HepG2 (cell line): Measurements from ENCODE around the gene CNOT10. TPM values are rescaled to one million over a fixed set of nuclear protein-coding genes. Genes with fewer than 3 reads are reported as not detected.

Source experiments
- AGO2 ChIP-seq: fragments of 200-400 bp; formaldehyde crosslinking; optimal IDR thresholded peaks from 2 replicates; pipeline ENCODE3; 2017; ENCODE audit warnings: mild to moderate bottlenecking, low read depth, low read length, moderate library complexity
- ATAD3A ChIP-seq: sonication (generic); formaldehyde crosslinking; IDR thresholded peaks from 2 replicates; pipeline ENCODE4 v1.4.0; 2020; ENCODE audit warnings: missing genetic modification reagents
- ATF7 ChIP-seq, 2 experiments: fragments of 450-650 bp in 1 of 2; sonication (generic) in 1 of 2; formaldehyde crosslinking in 1 of 2; IDR thresholded peaks; 2 replicates each; pipeline versions ENCODE4 v1.4.0 to v1.6.1; 2016 to 2020; ENCODE audit warnings: antibody characterized with exemption in 1 of 2, mild to moderate bottlenecking in 1 of 2, missing genetic modification reagents in 1 of 2
- BCL6 ChIP-seq: IDR thresholded peaks from 2 replicates; pipeline ENCODE4 v1.6.1; 2016; ENCODE audit warnings: missing genetic modification reagents, missing compliant biosample characterization
- CBFB ChIP-seq: sonication (generic); formaldehyde crosslinking; IDR thresholded peaks from 2 replicates; pipeline ENCODE4 v1.4.0; 2020; ENCODE audit warnings: missing genetic modification reagents
- FOXA3 ChIP-seq: IDR thresholded peaks from 2 replicates; pipeline ENCODE4 v1.6.1; 2016; ENCODE audit warnings: missing genetic modification reagents, missing compliant biosample characterization
- FOXM1 ChIP-seq: sonication (generic); formaldehyde crosslinking; IDR thresholded peaks from 2 replicates; pipeline ENCODE4 v1.5.0; 2020; ENCODE audit warnings: missing genetic modification reagents
- HNRNPH1 ChIP-seq: fragments of 200-400 bp; formaldehyde crosslinking; optimal IDR thresholded peaks from 2 replicates; pipeline ENCODE3; 2017; ENCODE audit warnings: mild to moderate bottlenecking, low read depth, low read length
- MXD4 ChIP-seq: IDR thresholded peaks from 2 replicates; pipeline ENCODE4 v1.6.1; 2016; ENCODE audit warnings: mild to moderate bottlenecking, missing biosample characterization, missing genetic modification reagents
- NFYB ChIP-seq: sonication (generic); formaldehyde crosslinking; IDR thresholded peaks from 2 replicates; pipeline ENCODE4 v1.4.0; 2020; ENCODE audit warnings: missing genetic modification reagents
- POLR2A ChIP-seq, 2 experiments: IDR thresholded peaks; 2 replicates each; pipeline ENCODE4 v1.6.1; 2011; ENCODE audit warnings: low read depth in 2 of 2, low read length in 2 of 2, mild to moderate bottlenecking in 1 of 2, moderate library complexity in 1 of 2; ENCODE audit not compliant: insufficient read depth in 1 of 2
- RBFOX2 ChIP-seq: fragments of 200-400 bp; formaldehyde crosslinking; IDR thresholded peaks from 2 replicates; pipeline ENCODE4 v1.6.1; 2017; ENCODE audit warnings: low read depth, mild to moderate bottlenecking, low read length
- THAP11 ChIP-seq: IDR thresholded peaks from 2 replicates; pipeline ENCODE4 v1.6.1; 2016; ENCODE audit warnings: missing biosample characterization, missing genetic modification reagents
- ZBTB21 ChIP-seq: sonication (generic); formaldehyde crosslinking; IDR thresholded peaks from 2 replicates; pipeline ENCODE4 v1.4.0; 2020; ENCODE audit warnings: missing genetic modification reagents
- ZFP1 ChIP-seq: IDR thresholded peaks from 2 replicates; pipeline ENCODE4 v1.6.1; 2016
- ZFP36L1 ChIP-seq: sonication (generic); formaldehyde crosslinking; IDR thresholded peaks from 2 replicates; pipeline ENCODE4 v1.8.0; 2022; ENCODE audit warnings: mild to moderate bottlenecking, missing genetic modification reagents, moderate library complexity
- ZNF17 ChIP-seq: sonication (generic); formaldehyde crosslinking; IDR thresholded peaks from 2 replicates; pipeline ENCODE4 v1.5.0; 2020; ENCODE audit warnings: mild to moderate bottlenecking, missing genetic modification reagents
- ZNF207 ChIP-seq: fragments of 450-650 bp; IDR thresholded peaks from 2 replicates; pipeline ENCODE4 v1.6.1; 2016; ENCODE audit warnings: antibody characterized with exemption, borderline replicate concordance
- ZNF546 ChIP-seq: sonication (generic); formaldehyde crosslinking; conservative IDR thresholded peaks from 2 replicates; pipeline ENCODE4 v1.8.1; 2023; ENCODE audit warnings: mild to moderate bottlenecking, missing genetic modification reagents
- ZNF563 ChIP-seq: sonication (generic); formaldehyde crosslinking; IDR thresholded peaks from 2 replicates; pipeline ENCODE4 v1.8.0; 2022; ENCODE audit warnings: mild to moderate bottlenecking, moderate library complexity, missing genetic modification reagents
- ZNF713 ChIP-seq: sonication (generic); formaldehyde crosslinking; IDR thresholded peaks from 2 replicates; pipeline ENCODE4 v1.4.0; 2020; ENCODE audit warnings: mild to moderate bottlenecking, missing genetic modification reagents
- ZNF747 ChIP-seq: sonication (generic); formaldehyde crosslinking; IDR thresholded peaks from 2 replicates; pipeline ENCODE4 v1.8.1; 2023; ENCODE audit warnings: missing genetic modification reagents, mild to moderate bottlenecking, borderline replicate concordance
- ZNF766 ChIP-seq: sonication (generic); formaldehyde crosslinking; IDR thresholded peaks from 2 replicates; pipeline ENCODE4 v1.5.0; 2020; ENCODE audit warnings: missing genetic modification reagents, borderline replicate concordance
- ZNF768 ChIP-seq: sonication (generic); formaldehyde crosslinking; IDR thresholded peaks from 2 replicates; pipeline ENCODE4 v1.4.0; 2020; ENCODE audit warnings: missing genetic modification reagents
- ZZZ3 ChIP-seq: sonication (generic); formaldehyde crosslinking; IDR thresholded peaks from 2 replicates; pipeline ENCODE4 v1.4.0; 2020; ENCODE audit warnings: missing genetic modification reagents, mild to moderate bottlenecking, borderline replicate concordance
- polyA plus RNA-seq, 8 experiments: library from polyadenylated mRNA; depleted of rRNA in 3 of 8; stranded (reverse) in 7 of 8; unstranded in 1 of 8; fragments of >200 nt; fragmentation: Illumina TruSeq in 4 of 8; extraction: Trizol in 4 of 8; gene quantifications; 2 replicates each; pipeline versions ENCODE4 v1.2.1 to v1.2.3, GENCODE V29; 2011 to 2016; ENCODE audit warnings: low read depth in 4 of 8, missing spikeins in 1 of 8, mixed read lengths in 1 of 8; ENCODE audit not compliant: insufficient read depth in 1 of 8
- total RNA-seq, 5 experiments: library from RNA; depleted of rRNA; stranded (reverse); fragments of >200 nt; fragmentation: Illumina TruSeq; extraction: Trizol; gene quantifications; 2 replicates each; pipeline ENCODE4 v1.2.3, GENCODE V29; 2016; ENCODE audit warnings: low read depth in 1 of 5
- TF ChIP-seq, protein P1 (sequence below): IDR thresholded peaks from 2 replicates; pipeline ENCODE4 v1.6.1; 2016; ENCODE audit warnings: low read depth, missing genetic modification reagents, missing compliant biosample characterization

The CNOT10 gene
- total and polyA plus RNA-seq, 2 of the 13 experiments (the other 11 are each of a cell fraction or from before 2014, with no cell fraction given), result 21.2 to 34.1 TPM

DNA sequence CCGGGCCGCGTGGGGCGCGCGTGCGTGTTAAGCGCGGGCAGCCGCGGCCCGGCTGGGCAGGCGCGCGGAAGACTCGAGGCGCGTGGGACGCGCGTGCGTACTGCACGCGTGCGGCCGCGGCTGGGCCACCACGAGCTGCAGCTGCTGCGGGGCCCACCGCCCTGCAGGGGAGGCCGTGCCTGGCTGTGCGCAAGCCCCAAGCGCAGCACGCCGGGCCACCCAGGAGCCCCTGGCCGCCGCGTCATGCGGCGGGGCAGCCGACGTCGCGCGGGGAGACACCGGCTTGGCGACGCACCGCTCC, 132.2 kb downstream of the CNOT10 start (continued):
- 0 out of 2 replicates have a peak, but pooled peaks have one; percentile 10 for TF ChIP-seq MXD4 (CRISPR knock-in tag)
- no peak for TF ChIP-seq HNRNPH1
- peak; percentile 87 for TF ChIP-seq RBFOX2
- TF ChIP-seq, protein P1, sequence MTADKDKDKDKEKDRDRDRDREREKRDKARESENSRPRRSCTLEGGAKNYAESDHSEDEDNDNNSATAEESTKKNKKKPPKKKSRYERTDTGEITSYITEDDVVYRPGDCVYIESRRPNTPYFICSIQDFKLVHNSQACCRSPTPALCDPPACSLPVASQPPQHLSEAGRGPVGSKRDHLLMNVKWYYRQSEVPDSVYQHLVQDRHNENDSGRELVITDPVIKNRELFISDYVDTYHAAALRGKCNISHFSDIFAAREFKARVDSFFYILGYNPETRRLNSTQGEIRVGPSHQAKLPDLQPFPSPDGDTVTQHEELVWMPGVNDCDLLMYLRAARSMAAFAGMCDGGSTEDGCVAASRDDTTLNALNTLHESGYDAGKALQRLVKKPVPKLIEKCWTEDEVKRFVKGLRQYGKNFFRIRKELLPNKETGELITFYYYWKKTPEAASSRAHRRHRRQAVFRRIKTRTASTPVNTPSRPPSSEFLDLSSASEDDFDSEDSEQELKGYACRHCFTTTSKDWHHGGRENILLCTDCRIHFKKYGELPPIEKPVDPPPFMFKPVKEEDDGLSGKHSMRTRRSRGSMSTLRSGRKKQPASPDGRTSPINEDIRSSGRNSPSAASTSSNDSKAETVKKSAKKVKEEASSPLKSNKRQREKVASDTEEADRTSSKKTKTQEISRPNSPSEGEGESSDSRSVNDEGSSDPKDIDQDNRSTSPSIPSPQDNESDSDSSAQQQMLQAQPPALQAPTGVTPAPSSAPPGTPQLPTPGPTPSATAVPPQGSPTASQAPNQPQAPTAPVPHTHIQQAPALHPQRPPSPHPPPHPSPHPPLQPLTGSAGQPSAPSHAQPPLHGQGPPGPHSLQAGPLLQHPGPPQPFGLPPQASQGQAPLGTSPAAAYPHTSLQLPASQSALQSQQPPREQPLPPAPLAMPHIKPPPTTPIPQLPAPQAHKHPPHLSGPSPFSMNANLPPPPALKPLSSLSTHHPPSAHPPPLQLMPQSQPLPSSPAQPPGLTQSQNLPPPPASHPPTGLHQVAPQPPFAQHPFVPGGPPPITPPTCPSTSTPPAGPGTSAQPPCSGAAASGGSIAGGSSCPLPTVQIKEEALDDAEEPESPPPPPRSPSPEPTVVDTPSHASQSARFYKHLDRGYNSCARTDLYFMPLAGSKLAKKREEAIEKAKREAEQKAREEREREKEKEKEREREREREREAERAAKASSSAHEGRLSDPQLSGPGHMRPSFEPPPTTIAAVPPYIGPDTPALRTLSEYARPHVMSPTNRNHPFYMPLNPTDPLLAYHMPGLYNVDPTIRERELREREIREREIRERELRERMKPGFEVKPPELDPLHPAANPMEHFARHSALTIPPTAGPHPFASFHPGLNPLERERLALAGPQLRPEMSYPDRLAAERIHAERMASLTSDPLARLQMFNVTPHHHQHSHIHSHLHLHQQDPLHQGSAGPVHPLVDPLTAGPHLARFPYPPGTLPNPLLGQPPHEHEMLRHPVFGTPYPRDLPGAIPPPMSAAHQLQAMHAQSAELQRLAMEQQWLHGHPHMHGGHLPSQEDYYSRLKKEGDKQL (CRISPR knock-in tag), result no peak
- no peak for TF ChIP-seq FOXM1 (CRISPR knock-in tag)
- no peak for TF ChIP-seq ZFP36L1 (CRISPR knock-in tag)
- peak; percentile 7 for TF ChIP-seq AGO2
- TF ChIP-seq ZNF17 (CRISPR knock-in tag), result no peak
- peak in 1 of 2 experiments; percentile 5; a peak in 2 of 4 replicates for TF ChIP-seq POLR2A (IDR thresholded peaks at IDR 0.05; ENCODE audit: insufficient read depth in 1 of 2, low read depth in 2 of 2, low read length in 2 of 2)
- no peak for TF ChIP-seq ZBTB21 (CRISPR knock-in tag)
- TF ChIP-seq ZNF768 (CRISPR knock-in tag), result no peak
- TF ChIP-seq ZNF713 (CRISPR knock-in tag), result no peak
- TF ChIP-seq ZZZ3 (CRISPR knock-in tag), result no peak
- no peak for TF ChIP-seq ZFP1
- TF ChIP-seq ZNF563 (CRISPR knock-in tag), result peak; percentile 5; the same call in 1 of the 2 replicates
- no peak for TF ChIP-seq FOXA3 (CRISPR knock-in tag)
- TF ChIP-seq ZNF546 (CRISPR knock-in tag), result 0 out of 2 replicates have a peak, but pooled peaks have one; percentile 2
- no peak for TF ChIP-seq ZNF747 (CRISPR knock-in tag)
- TF ChIP-seq THAP11 (CRISPR knock-in tag), result no peak
- TF ChIP-seq NFYB, result no peak
- TF ChIP-seq ATF7 (IDR thresholded peaks at IDR 0.05), result no peak
- TF ChIP-seq ATF7 (CRISPR knock-in tag; IDR thresholded peaks at IDR 0.05), result no peak
- no peak for TF ChIP-seq ZNF207
- no peak for TF ChIP-seq BCL6 (CRISPR knock-in tag)
- peak; percentile 22; the same call in 1 of the 2 replicates for TF ChIP-seq ZNF766 (CRISPR knock-in tag)
- no peak for TF ChIP-seq CBFB (CRISPR knock-in tag)
- TF ChIP-seq ATAD3A (CRISPR knock-in tag), result no peak
